CD14-positive monocyte (primary cell): Measurements from ENCODE around the gene ACTL8. TPM values are rescaled to one million over a fixed set of nuclear protein-coding genes. Genes with fewer than 3 reads are reported as not detected.
"Not testable (repeated sequence)": the region's sequence is repeated elsewhere in the genome, so short reads cannot be mapped to it uniquely, and the experiment has no call there.

Experiments used
- DNase-seq, 3 donors: peaks; one replicate each; pipeline ENCODE4 v3.0.0-alpha.2; 2011 to 2022
- H2AFZ ChIP-seq: 2 replicates; pipeline ENCODE4 v1.6.0; 2012; ENCODE audit warnings: mild to moderate bottlenecking, low read depth, low read length, inconsistent platforms; ENCODE audit not compliant: insufficient read depth, poor library complexity, severe bottlenecking
- H3K27ac ChIP-seq, 2 donors: 1 replicate in 1 of 2; 2 replicates in 1 of 2; pipeline ENCODE4 v1.5.1; 2012 to 2013; ENCODE audit warnings: low read length in 2 of 2, control low read depth in 1 of 2, inconsistent platforms in 1 of 2, low read depth in 1 of 2, mild to moderate bottlenecking in 1 of 2
- H3K27me3 ChIP-seq, 2 donors: one replicate each; pipeline versions ENCODE4 v1.6.0 to v1.6.1; 2011 to 2013; ENCODE audit warnings: low read length in 2 of 2; ENCODE audit not compliant: control insufficient read depth in 2 of 2, insufficient read depth in 2 of 2
- H3K36me3 ChIP-seq, 2 donors: replicated peaks in 1 of 2; 1 replicate in 1 of 2; 2 replicates in 1 of 2; pipeline versions ENCODE4 v1.5.1 to v1.6.1; 2012 to 2013; ENCODE audit warnings: low read length in 2 of 2, control low read depth in 1 of 2, inconsistent platforms in 1 of 2, mild to moderate bottlenecking in 1 of 2; ENCODE audit not compliant: insufficient read depth in 2 of 2, control insufficient read depth in 1 of 2
- H3K4me1 ChIP-seq, 2 donors: 1 replicate in 1 of 2; 2 replicates in 1 of 2; pipeline versions ENCODE4 v1.5.1 to v1.6.1; 2012 to 2013; ENCODE audit warnings: low read length in 2 of 2, control low read depth in 1 of 2, inconsistent platforms in 1 of 2, mild to moderate bottlenecking in 1 of 2, moderate library complexity in 1 of 2; ENCODE audit not compliant: insufficient read depth in 2 of 2, control insufficient read depth in 1 of 2
- H3K4me2 ChIP-seq: replicated peaks from 2 replicates; pipeline ENCODE3; 2012; ENCODE audit warnings: low read length, moderate library complexity, mild to moderate bottlenecking; ENCODE audit not compliant: poor library complexity, severe bottlenecking; ENCODE audit errors: extremely low read depth
- H3K4me3 ChIP-seq, 3 experiments: fragments of 200-600 bp in 1 of 3; sonication (generic) in 1 of 3; replicated peaks in 1 of 3; 1 replicate in 2 of 3; 2 replicates in 1 of 3; pipeline ENCODE4 v1.5.1; 2011 to 2013; ENCODE audit warnings: low read length in 3 of 3, mild to moderate bottlenecking in 3 of 3, control low read depth in 2 of 3, low read depth in 2 of 3, inconsistent platforms in 1 of 3, moderate library complexity in 1 of 3
- H3K79me2 ChIP-seq: 2 replicates; pipeline ENCODE4 v1.6.0; 2012; ENCODE audit warnings: mild to moderate bottlenecking, control low read depth, inconsistent platforms, low read length, moderate library complexity; ENCODE audit not compliant: insufficient read depth
- H3K9ac ChIP-seq: 2 replicates; pipeline ENCODE4 v1.6.0; 2017; ENCODE audit warnings: low read length, mild to moderate bottlenecking; ENCODE audit not compliant: insufficient read depth, poor library complexity, severe bottlenecking
- H3K9me3 ChIP-seq, 2 donors: replicated peaks in 1 of 2; 1 replicate in 1 of 2; 2 replicates in 1 of 2; pipeline versions ENCODE4 v1.5.1 to v1.6.1; 2012 to 2013; ENCODE audit warnings: low read length in 2 of 2, control low read depth in 1 of 2; ENCODE audit not compliant: control insufficient read depth in 1 of 2, insufficient read depth in 1 of 2
- H4K20me1 ChIP-seq: 2 replicates; pipeline ENCODE4 v1.6.0; 2012; ENCODE audit warnings: mild to moderate bottlenecking, low read length, control low read depth, moderate library complexity; ENCODE audit not compliant: insufficient read depth
- H3K27ac Mint-ChIP-seq, 7 donors: one replicate each; pipeline ENCODE4 v1.8.0; 2020; ENCODE audit warnings: mild to moderate bottlenecking in 7 of 7, mixed read lengths in 7 of 7, moderate library complexity in 6 of 7, inconsistent platforms in 2 of 7
- H3K27me3 Mint-ChIP-seq, 3 donors: one replicate each; pipeline ENCODE4 v1.8.0; 2021 to 2022; ENCODE audit warnings: low read depth in 3 of 3, mild to moderate bottlenecking in 3 of 3, mixed read lengths in 3 of 3, moderate library complexity in 3 of 3, inconsistent platforms in 1 of 3
- H3K36me3 Mint-ChIP-seq, 2 donors: one replicate each; pipeline ENCODE4 v1.8.0; 2020; ENCODE audit warnings: mixed read lengths in 2 of 2, inconsistent platforms in 1 of 2, mild to moderate bottlenecking in 1 of 2
- H3K4me1 Mint-ChIP-seq: one replicate; pipeline ENCODE4 v1.8.0; 2020; ENCODE audit warnings: mild to moderate bottlenecking, mixed read lengths
- H3K4me3 Mint-ChIP-seq, 2 donors: one replicate each; pipeline ENCODE4 v1.8.0; 2020; ENCODE audit warnings: mild to moderate bottlenecking in 2 of 2, mixed read lengths in 2 of 2, moderate library complexity in 1 of 2
- H3K9me3 Mint-ChIP-seq, 7 donors: one replicate each; pipeline ENCODE4 v1.8.0; 2020 to 2022; ENCODE audit warnings: mixed read lengths in 7 of 7, mild to moderate bottlenecking in 6 of 7, moderate library complexity in 6 of 7, inconsistent platforms in 2 of 7
- CTCF ChIP-seq: fragments of 200-600 bp; IDR thresholded peaks from one replicate; pipeline ENCODE4 v1.8.0; 2022; ENCODE audit warnings: antibody characterized with exemption, mild to moderate bottlenecking
- WGBS: methylation state at CpG from one replicate; pipeline ENCODE4 v1.1.5; 2013; ENCODE audit warnings: missing lambda C conversion rate; ENCODE audit not compliant: insufficient coverage; 5-methylcytosine and 5-hydroxymethylcytosine counted together
- intact Hi-C, 2 donors: fragments of 100-400 bp; cut with micrococcal nuclease; formaldehyde crosslinking; loops; one replicate each; pipeline versions ENCODE4 v1.15.0 to v1.15.1; 2023
- polyA plus RNA-seq, 3 donors: library from polyadenylated mRNA; depleted of rRNA in 1 of 3; unstranded in 2 of 3; stranded (reverse) in 1 of 3; fragments of 300-500 nt in 2 of 3; fragments of >200 nt in 1 of 3; fragmentation: Illumina TruSeq in 2 of 3; gene quantifications; 1 replicate in 2 of 3; 2 replicates in 1 of 3; pipeline ENCODE4 v1.2.3, GENCODE V29; 2012 to 2021

ACTL8 gene
- polyA plus RNA-seq, 3 donors, result not detected

- H3K9me3 ChIP-seq, result no peaks in the 10 kb centered on the region
- 94% methylated on average over 2 of the region's 3 CpGs for WGBS
These were observed 9.6 kb upstream of the ACTL8 start for GRCh38 chr1:17745479-17745955.

GRCh38 chr1:17746281-17746680, 8.9 kb upstream of the ACTL8 start:
- H3K27ac Mint-ChIP-seq, H3K27ac ChIP-seq, intact Hi-C loops, H3K9me3 Mint-ChIP-seq, H2AFZ ChIP-seq, H3K36me3 ChIP-seq, H3K79me2 ChIP-seq, DNase-seq, H4K20me1 ChIP-seq, H3K4me2 ChIP-seq, H3K4me1 ChIP-seq, H3K4me3 ChIP-seq, H3K9ac ChIP-seq, H3K9me3 ChIP-seq, H3K36me3 Mint-ChIP-seq, H3K27me3 ChIP-seq, H3K4me1 Mint-ChIP-seq, H3K4me3 Mint-ChIP-seq: not testable (repeated sequence)
- WGBS, result no CpG with 5 or more reads among the region's 2 CpGs
- peaks cover 12 to 19% (median 17%) of the 10 kb centered on the region in 3 donors for H3K27me3 Mint-ChIP-seq

More at GRCh38 chr1:17745479-17745955, 9.6 kb upstream of the ACTL8 start:
- no peak for DNase-seq
- intact Hi-C loops, result no loop called here
- Mint-ChIP-seq H3K4me1 (no peaks in the 10 kb centered on the region), H3K4me3 (peak overlapping the region in 1 of 2 donors; percentile 28), H3K27ac (no peak overlapping the region), H3K9me3 (no peaks in the 10 kb centered on the region), H3K27me3 (peaks cover 12 to 24% (median 17%) of the 10 kb centered on the region in 3 donors), H3K36me3 (no peaks in the 10 kb centered on the region)
- Histone ChIP-seq H4K20me1 (no peaks in the 10 kb centered on the region), H3K27ac (no peak overlapping the region), H3K79me2 (no peaks in the 10 kb centered on the region), H3K36me3 (no peaks in the 10 kb centered on the region), H2AFZ (no peak overlapping the region), H3K4me3 (no peak overlapping the region), H3K27me3 (no peaks in the 10 kb centered on the region), H3K4me1 (no peaks in the 10 kb centered on the region), H3K4me2 (no peak overlapping the region), H3K9ac (no peak overlapping the region)
- no peak for TF ChIP-seq CTCF
